ENCODE measurements around the gene SRMS. TPM values are rescaled to one million over a fixed set of nuclear protein-coding genes. Genes with fewer than 3 reads are reported as not detected.

Gene SRMS
- total and polyA plus RNA-seq, 2 donors (not counting 3 experiments of a cell fraction or from before 2014, with no cell fraction given), result not detected

GRCh38 chr20:63543733-63544132, 3.8 kb downstream of the SRMS start:
- ChIA-PET POLR2A (no interaction called here), CTCF (interaction anchor here (1.0 to 1.5 kb wide), 3 partner anchors 23 to 430 kb away, joined by 3 to 6 read pairs (median 4); no protein-coding TSS in a partner anchor)
- TF ChIP-seq EZH2 (IDR thresholded peaks at IDR 0.05; ENCODE audit: borderline replicate concordance, low read depth, low read length, severe bottlenecking), result no peak
- TF ChIP-seq CTCF (IDR thresholded peaks at IDR 0.05; ENCODE audit: extremely low read depth in 1 of 2, insufficient read depth in 1 of 2, low read depth in 1 of 2, low read length in 2 of 2), result no peak
- TF ChIP-seq POLR2AphosphoS5 (IDR thresholded peaks at IDR 0.05; ENCODE audit: insufficient read depth, low read depth, low read length), result no peak
- no peak for TF ChIP-seq JUN (IDR thresholded peaks at IDR 0.05; ENCODE audit: borderline replicate concordance, insufficient read depth, insufficient read length, low read depth)
- TF ChIP-seq, protein P1, sequence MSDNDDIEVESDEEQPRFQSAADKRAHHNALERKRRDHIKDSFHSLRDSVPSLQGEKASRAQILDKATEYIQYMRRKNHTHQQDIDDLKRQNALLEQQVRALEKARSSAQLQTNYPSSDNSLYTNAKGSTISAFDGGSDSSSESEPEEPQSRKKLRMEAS (IDR thresholded peaks at IDR 0.05; ENCODE audit: insufficient read depth, insufficient read length), result no peak
- no peak for TF ChIP-seq POLR2A (IDR thresholded peaks at IDR 0.05; ENCODE audit: low read depth, low read length)
- TF ChIP-seq MYC (IDR thresholded peaks at IDR 0.05; ENCODE audit: low read depth, low read length), result no peak
- no peak for TF ChIP-seq FOS (IDR thresholded peaks at IDR 0.05; ENCODE audit: borderline replicate concordance, insufficient read depth, low read length)
- no peak for TF ChIP-seq GATA2 (IDR thresholded peaks at IDR 0.05; ENCODE audit: insufficient read depth, insufficient read length, low read depth, low read length)
- H3K4me1 ChIP-seq (ENCODE audit: control insufficient read depth, extremely low read depth, insufficient read depth, low read length), result no peaks in the 10 kb centered on the region
- no peak overlapping the region for H2AFZ ChIP-seq (ENCODE audit: low read depth, low read length)
- H3K36me3 ChIP-seq (ENCODE audit: control insufficient read depth in 2 of 2, extremely low read depth in 1 of 2, insufficient read depth in 2 of 2, low read length in 2 of 2), result no peaks in the 10 kb centered on the region
- no peak overlapping the region for H3K4me2 ChIP-seq (ENCODE audit: insufficient read depth, low read length)
- H3K79me2 ChIP-seq (ENCODE audit: control insufficient read depth, insufficient read depth, low read length), result no peaks in the 10 kb centered on the region
- H3K9ac ChIP-seq (replicated peaks; ENCODE audit: extremely low read depth, insufficient read depth, low read length), result no peak overlapping the region
- intact Hi-C loops (cut with micrococcal nuclease) (no loop called here), dilution Hi-C loops (cut with MboI; ENCODE audit: extremely low pct_ligation_motif_present, low sequenced_read_pairs) (no loop called here)
- FAIRE-seq, result no peak
- no TSS peak for BruUV-seq (replicated peaks)
- no peaks in the 10 kb centered on the region for H4K20me1 ChIP-seq (replicated peaks; ENCODE audit: control insufficient read depth, extremely low read depth, insufficient read depth, low read length)
- H3K27me3 ChIP-seq (ENCODE audit: control insufficient read depth in 2 of 2, insufficient read depth in 2 of 2, low read length in 2 of 2), result no peaks in the 10 kb centered on the region
- H3K27ac ChIP-seq (ENCODE audit: insufficient read depth, low read depth, low read length), result no peak overlapping the region
- no peak overlapping the region for H3K4me3 ChIP-seq (replicated peaks in 1 of 3; ENCODE audit: insufficient read depth in 1 of 3, low read depth in 1 of 3, low read length in 3 of 3)
- no peaks in the 10 kb centered on the region for H3K9me3 ChIP-seq (replicated peaks; ENCODE audit: control insufficient read depth, insufficient read depth, low read length)
- no peak for DNase-seq (ENCODE audit: low read depth, low spot score)
- no peaks in the 10 kb centered on the region for H3K9me1 ChIP-seq (replicated peaks; ENCODE audit: control insufficient read depth, extremely low read depth, insufficient read depth, low read length)

Measured in endothelial cell of umbilical vein (primary cell).